Activated CD4-positive, alpha-beta T cell treated with anti-CD3 and anti-CD28 coated beads for 36 hours (primary cell): ENCODE measurements around the gene KCNAB1. TPM values are rescaled to one million over a fixed set of nuclear protein-coding genes. Genes with fewer than 3 reads are reported as not detected.

Experiments
- ATAC-seq: fragments of 200-7000 bp; cut with Tn5 transposase; one replicate; pipeline ENCODE4 v1.10.0; 2021; ENCODE audit warnings: mild to moderate bottlenecking, moderate library complexity
- CTCF ChIA-PET: fragments of 350-600 bp; sonication (Branson Sonifier 250); formaldehyde crosslinking; loops from one replicate; lab custom pipeline; 2021; ENCODE audit warnings: antibody characterized with exemption; lab: Charles Lee
- POLR2A ChIA-PET: fragments of 350-600 bp; sonication (Branson Sonifier 250); formaldehyde crosslinking; loops from one replicate; lab custom pipeline; 2021; ENCODE audit warnings: antibody characterized with exemption, inconsistent platforms; lab: Charles Lee
- DNase-seq: peaks from one replicate; pipeline ENCODE4 v3.0.0-alpha.2; 2020
- H3K27ac Mint-ChIP-seq: one replicate; pipeline ENCODE4 v1.8.0; 2021; ENCODE audit warnings: mixed read lengths
- H3K27me3 Mint-ChIP-seq: one replicate; pipeline ENCODE4 v1.8.0; 2021; ENCODE audit warnings: mixed read lengths
- H3K36me3 Mint-ChIP-seq: one replicate; pipeline ENCODE4 v1.8.0; 2021; ENCODE audit warnings: low read depth, mixed read lengths
- H3K4me1 Mint-ChIP-seq: one replicate; pipeline ENCODE4 v1.8.0; 2021; ENCODE audit warnings: mixed read lengths
- H3K4me3 Mint-ChIP-seq: one replicate; pipeline ENCODE4 v1.8.0; 2021; ENCODE audit warnings: mild to moderate bottlenecking, moderate library complexity, mixed read lengths
- H3K9me3 Mint-ChIP-seq: one replicate; pipeline ENCODE4 v1.8.0; 2021; ENCODE audit warnings: low read depth, mixed read lengths
- intact Hi-C, 2 experiments: fragments of 100-400 bp; cut with DNase I in 1 of 2; cut with micrococcal nuclease in 1 of 2; formaldehyde crosslinking; loops; one replicate each; pipeline versions ENCODE4 v1.14.2 to v1.15.1; 2022 to 2024; cut with DNase I, micrococcal nuclease
- total RNA-seq, 2 experiments: library from RNA; stranded (reverse); gene quantifications; one replicate each; pipeline ENCODE4 v1.2.3, GENCODE V29; 2021

KCNAB1 gene
- total RNA-seq, 2 experiments from 2014 or later: not detected

- ChIA-PET POLR2A (no interaction called here), CTCF (no interaction called here)
- DNase-seq: no peak
- no peaks in the 10 kb centered on the region for H3K9me3 Mint-ChIP-seq
- no peaks in the 10 kb centered on the region for H3K36me3 Mint-ChIP-seq
- peaks cover 6% of the 10 kb centered on the region for H3K27me3 Mint-ChIP-seq
- no peak overlapping the region for H3K27ac Mint-ChIP-seq
- no peak for ATAC-seq
- intact Hi-C loops: no loop called here
- H3K4me1 Mint-ChIP-seq: no peaks in the 10 kb centered on the region
- H3K4me3 Mint-ChIP-seq: no peak overlapping the region
Measured at GRCh38 chr3:156303001-156303707, 182.8 kb downstream of the KCNAB1 start.

DNA sequence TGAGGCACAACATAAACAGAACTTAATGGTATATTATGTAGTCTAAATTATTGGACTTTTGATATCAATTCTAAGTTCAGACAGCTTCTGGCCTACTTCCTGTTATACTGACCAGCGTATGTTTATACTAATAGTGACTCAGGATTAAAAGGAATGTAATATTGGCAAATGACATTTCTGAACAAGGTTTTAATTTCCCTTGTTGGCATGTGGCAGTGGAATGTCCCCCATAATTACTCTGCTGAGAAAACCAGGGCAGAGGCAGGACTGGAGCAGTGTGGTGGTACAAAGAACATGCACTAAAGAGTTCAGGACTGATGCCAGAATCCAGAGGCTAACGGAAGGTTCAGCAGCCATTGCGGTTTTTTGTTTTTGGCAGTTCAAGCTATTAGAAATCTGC is 184.0 kb downstream of the KCNAB1 start:
- CTCF ChIA-PET: interaction anchor here (0.7 kb wide), 1 partner anchor 272 kb away, joined by 3 read pairs; no protein-coding TSS in a partner anchor
- intact Hi-C loops: no loop called here
- Mint-ChIP-seq H3K9me3 (no peaks in the 10 kb centered on the region), H3K27ac (no peak overlapping the region), H3K4me3 (no peak overlapping the region), H3K4me1 (no peaks in the 10 kb centered on the region), H3K36me3 (no peaks in the 10 kb centered on the region), H3K27me3 (peaks cover 5% of the 10 kb centered on the region)
- ATAC-seq (no peak), DNase-seq (no peak)
- POLR2A ChIA-PET: no interaction called here

DNA sequence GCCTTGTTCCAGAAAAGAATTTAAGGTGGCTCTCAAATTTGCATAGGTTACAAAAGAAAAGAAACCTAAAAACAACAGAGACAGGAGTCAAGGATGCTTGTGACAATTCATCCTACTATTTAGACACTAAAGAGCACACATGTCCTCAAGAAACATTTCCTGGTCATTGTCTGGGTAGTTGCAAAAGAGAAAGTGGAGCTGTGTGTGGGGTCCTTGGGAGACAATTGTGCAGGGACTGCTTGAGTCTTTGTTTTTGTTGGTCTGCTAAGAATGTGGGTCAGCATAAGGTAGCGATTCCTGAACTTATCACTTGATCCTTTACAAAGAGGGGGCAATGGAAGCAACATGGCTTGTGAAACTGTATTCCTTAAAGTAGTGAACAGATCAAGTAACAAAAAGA is 185.3 kb downstream of the KCNAB1 start:
- Mint-ChIP-seq H3K4me3 (no peak overlapping the region), H3K9me3 (no peaks in the 10 kb centered on the region), H3K27me3 (peaks cover 5% of the 10 kb centered on the region), H3K4me1 (no peaks in the 10 kb centered on the region), H3K27ac (no peak overlapping the region), H3K36me3 (no peaks in the 10 kb centered on the region)
- ChIA-PET POLR2A (no interaction called here), CTCF (no interaction called here)
- no peak for DNase-seq
- no peak for ATAC-seq
- intact Hi-C loops: no loop called here

DNA sequence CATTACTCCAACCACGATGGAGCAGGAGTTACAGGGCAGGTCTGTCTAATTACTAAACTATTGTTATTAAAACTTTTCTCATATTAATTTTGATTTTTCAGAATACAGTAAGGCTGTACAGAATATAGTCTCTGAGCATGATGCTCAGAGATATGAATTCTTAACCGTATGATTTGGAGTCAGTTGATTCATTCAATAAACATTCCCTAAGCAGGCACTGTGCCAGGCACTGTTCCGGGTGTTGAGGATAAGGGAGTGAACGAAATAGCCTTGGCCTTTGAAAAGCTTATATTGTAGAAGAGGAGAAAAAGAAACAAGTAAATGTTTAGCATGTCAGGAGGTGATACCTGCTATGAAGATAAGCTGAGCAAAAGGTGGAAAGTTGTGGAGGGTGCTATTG is 187.3 kb downstream of the KCNAB1 start:
- Mint-ChIP-seq H3K9me3 (no peaks in the 10 kb centered on the region), H3K4me1 (no peaks in the 10 kb centered on the region), H3K27ac (no peak overlapping the region), H3K4me3 (no peak overlapping the region), H3K36me3 (no peaks in the 10 kb centered on the region), H3K27me3 (peaks cover 10% of the 10 kb centered on the region)
- ATAC-seq (no peak), DNase-seq (no peak)
- CTCF ChIA-PET: interaction anchor here (0.7 kb wide), 1 partner anchor 176 kb away, joined by 3 read pairs; no protein-coding TSS in a partner anchor
- intact Hi-C loops: no loop called here
- POLR2A ChIA-PET: no interaction called here

DNA sequence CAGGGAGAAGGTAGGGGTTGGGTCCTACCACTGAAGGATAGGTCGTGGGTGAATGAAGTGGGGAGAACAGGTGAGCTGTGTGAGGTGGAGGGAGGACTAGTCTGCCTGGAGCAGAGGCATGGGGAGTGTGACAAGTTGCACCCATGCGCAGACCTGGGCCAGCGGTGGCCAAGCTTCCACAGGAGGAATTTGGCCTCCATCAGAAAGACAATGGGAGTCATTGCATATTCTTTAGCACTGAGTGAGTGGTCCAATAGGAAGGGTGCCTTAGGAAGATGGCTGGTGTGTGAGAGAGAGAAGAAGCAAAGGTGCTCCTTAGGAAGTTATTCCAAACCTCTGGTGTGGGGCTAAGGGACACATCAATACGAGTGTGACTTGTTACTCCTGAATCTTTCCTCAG is 191.1 kb downstream of the KCNAB1 start:
- intact Hi-C loops: no loop called here
- Mint-ChIP-seq H3K27me3 (peaks cover 11% of the 10 kb centered on the region), H3K9me3 (no peaks in the 10 kb centered on the region), H3K4me3 (no peak overlapping the region), H3K4me1 (no peaks in the 10 kb centered on the region), H3K27ac (no peak overlapping the region), H3K36me3 (no peaks in the 10 kb centered on the region)
- ChIA-PET POLR2A (no interaction called here), CTCF (no interaction called here)
- DNase-seq: no peak
- ATAC-seq: no peak

DNA sequence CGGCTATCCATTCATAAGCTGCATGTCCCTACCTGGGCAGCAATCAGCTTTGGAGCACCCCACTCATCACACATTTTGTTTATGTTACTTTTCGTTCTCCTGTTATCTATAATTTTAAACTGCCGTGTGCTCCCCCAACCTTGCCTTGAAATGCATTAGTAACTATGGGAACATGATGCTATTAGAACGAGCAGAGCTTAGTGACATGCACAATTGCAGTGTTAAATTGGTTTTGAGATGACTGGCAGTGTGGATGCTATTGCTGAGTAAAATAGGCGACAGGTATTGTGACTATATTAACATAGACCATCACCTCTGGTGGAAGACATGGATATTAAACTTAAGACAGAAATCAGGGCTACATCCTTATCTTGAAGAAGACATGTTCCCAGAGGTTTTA is 191.6 kb downstream of the KCNAB1 start:
- CTCF ChIA-PET: no interaction called here
- POLR2A ChIA-PET: no interaction called here
- H3K36me3 Mint-ChIP-seq: no peaks in the 10 kb centered on the region
- no peaks in the 10 kb centered on the region for H3K9me3 Mint-ChIP-seq
- H3K27ac Mint-ChIP-seq: no peak overlapping the region
- intact Hi-C loops: no loop called here
- no peak for ATAC-seq
- peaks cover 11% of the 10 kb centered on the region for H3K27me3 Mint-ChIP-seq
- DNase-seq: no peak
- no peaks in the 10 kb centered on the region for H3K4me1 Mint-ChIP-seq
- no peak overlapping the region for H3K4me3 Mint-ChIP-seq

DNA sequence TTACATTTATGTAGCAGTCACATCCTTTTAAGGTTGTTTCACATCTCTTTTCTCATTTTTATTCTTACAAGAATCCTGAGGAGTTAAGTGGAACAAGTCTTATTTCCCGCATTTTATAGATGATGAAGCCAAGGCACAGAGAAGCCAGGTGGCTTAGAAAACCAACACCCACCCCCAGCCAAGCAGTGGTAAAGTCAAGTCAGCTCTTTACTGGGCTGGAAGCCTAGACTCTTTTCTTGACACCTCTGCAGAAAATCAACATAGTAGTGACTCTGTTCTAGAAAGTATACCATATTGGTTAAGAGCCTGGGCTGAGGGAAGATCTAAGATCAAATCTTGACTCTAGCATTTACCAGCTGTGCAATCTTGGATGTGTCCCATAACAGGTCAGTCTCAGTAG is 195.7 kb downstream of the KCNAB1 start:
- DNase-seq: no peak
- Mint-ChIP-seq H3K4me3 (no peak overlapping the region), H3K36me3 (no peaks in the 10 kb centered on the region), H3K9me3 (no peaks in the 10 kb centered on the region), H3K27me3 (peaks cover 11% of the 10 kb centered on the region), H3K4me1 (no peaks in the 10 kb centered on the region), H3K27ac (no peak overlapping the region)
- POLR2A ChIA-PET: no interaction called here
- intact Hi-C loops: no loop called here
- CTCF ChIA-PET: no interaction called here
- ATAC-seq: no peak

- no peaks in the 10 kb centered on the region for H3K36me3 Mint-ChIP-seq
- H3K27me3 Mint-ChIP-seq: peaks cover 3% of the 10 kb centered on the region
- intact Hi-C loops: no loop called here
- DNase-seq: no peak
- no peak overlapping the region for H3K27ac Mint-ChIP-seq
- H3K9me3 Mint-ChIP-seq: no peaks in the 10 kb centered on the region
- CTCF ChIA-PET: no interaction called here
- ATAC-seq: no peak
- H3K4me1 Mint-ChIP-seq: no peaks in the 10 kb centered on the region
- POLR2A ChIA-PET: no interaction called here
- no peak overlapping the region for H3K4me3 Mint-ChIP-seq
Measured at GRCh38 chr3:156317462-156318074, 197.2 kb downstream of the KCNAB1 start.

- intact Hi-C loops: no loop called here
- Mint-ChIP-seq H3K4me1 (no peaks in the 10 kb centered on the region), H3K27ac (no peak overlapping the region), H3K27me3 (peaks cover 5% of the 10 kb centered on the region), H3K4me3 (no peak overlapping the region), H3K36me3 (no peaks in the 10 kb centered on the region), H3K9me3 (no peaks in the 10 kb centered on the region)
- DNase-seq (no peak), ATAC-seq (no peak)
- ChIA-PET CTCF (no interaction called here), POLR2A (no interaction called here)
Measured at GRCh38 chr3:156321945-156322344, 201.6 kb downstream of the KCNAB1 start.

DNA sequence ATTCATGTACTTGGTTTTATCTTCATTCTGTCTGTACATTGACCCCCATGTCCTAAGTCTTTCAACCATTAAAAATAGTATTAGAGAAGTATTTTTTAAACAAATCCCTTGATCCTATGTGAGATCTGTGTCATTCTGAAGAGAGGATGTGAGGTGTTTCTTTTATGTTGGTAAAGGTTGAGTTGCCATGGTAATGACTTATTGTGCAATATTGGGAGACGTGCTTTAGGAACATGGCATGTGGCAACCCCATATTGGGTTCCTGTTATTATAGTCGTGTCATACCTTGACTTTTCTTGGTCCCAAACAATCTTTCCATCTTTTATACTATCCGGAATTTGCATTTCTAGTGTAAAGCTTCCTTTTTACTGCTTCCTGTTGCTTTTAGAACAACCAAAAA is 203.1 kb downstream of the KCNAB1 start:
- Mint-ChIP-seq H3K36me3 (no peaks in the 10 kb centered on the region), H3K27ac (no peak overlapping the region), H3K4me3 (no peak overlapping the region), H3K27me3 (peaks cover 5% of the 10 kb centered on the region), H3K4me1 (no peaks in the 10 kb centered on the region), H3K9me3 (no peaks in the 10 kb centered on the region)
- no peak for DNase-seq
- CTCF ChIA-PET: no interaction called here
- no peak for ATAC-seq
- POLR2A ChIA-PET: no interaction called here
- intact Hi-C loops: no loop called here

DNA sequence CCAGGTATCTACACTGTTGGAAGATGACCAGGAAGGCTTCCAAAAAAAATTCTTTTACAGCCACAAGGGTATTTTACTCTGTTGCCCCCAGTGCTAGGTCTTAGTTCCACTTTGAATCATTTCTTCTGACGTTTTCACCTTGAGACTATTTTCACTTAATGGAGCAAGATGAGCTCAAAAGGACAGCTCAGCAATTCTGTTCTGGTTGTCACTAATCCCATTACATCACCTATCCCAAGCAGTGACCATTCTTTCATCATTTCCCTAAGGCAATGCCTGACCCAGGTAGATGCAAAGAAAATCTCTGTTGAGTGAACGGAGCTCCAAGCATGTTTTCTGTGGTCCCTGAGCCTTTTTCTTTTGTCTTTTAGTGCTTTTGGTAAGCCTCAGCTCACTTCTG is 210.0 kb downstream of the KCNAB1 start:
- ChIA-PET POLR2A (no interaction called here), CTCF (no interaction called here)
- Mint-ChIP-seq H3K9me3 (no peaks in the 10 kb centered on the region), H3K27ac (no peak overlapping the region), H3K36me3 (no peaks in the 10 kb centered on the region), H3K4me3 (no peak overlapping the region), H3K4me1 (no peaks in the 10 kb centered on the region), H3K27me3 (peaks cover 10% of the 10 kb centered on the region)
- intact Hi-C loops: no loop called here
- no peak for DNase-seq
- no peak for ATAC-seq

DNA sequence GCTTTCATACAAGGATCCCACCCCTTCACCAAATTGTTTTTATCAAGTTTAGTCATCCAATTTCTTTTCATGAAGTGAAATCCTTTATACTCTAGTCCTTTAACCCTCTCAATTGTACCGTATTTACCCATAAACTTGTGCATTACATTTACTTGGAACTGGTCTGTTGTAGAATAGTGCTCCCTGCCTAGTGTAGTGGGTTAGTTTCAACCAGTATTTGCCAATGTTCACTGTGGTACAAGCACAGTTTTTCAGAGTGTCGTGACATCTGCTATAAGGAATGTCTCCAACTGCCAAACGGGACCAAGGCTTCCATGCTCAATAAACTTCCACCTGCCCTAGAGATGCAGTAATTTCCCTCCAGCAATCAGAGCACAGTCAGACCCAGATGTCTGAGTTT is 211.9 kb downstream of the KCNAB1 start:
- Mint-ChIP-seq H3K27me3 (peaks cover 6% of the 10 kb centered on the region), H3K36me3 (no peaks in the 10 kb centered on the region), H3K4me1 (no peaks in the 10 kb centered on the region), H3K4me3 (no peak overlapping the region), H3K27ac (no peak overlapping the region), H3K9me3 (no peaks in the 10 kb centered on the region)
- intact Hi-C loops: no loop called here
- POLR2A ChIA-PET: no interaction called here
- CTCF ChIA-PET: no interaction called here
- DNase-seq (no peak), ATAC-seq (no peak)
